Activated effector memory CD4-positive, alpha-beta T cell treated with anti-CD3 and anti-CD28 coated beads, Interleukin-2, amount 50 U/mL, for 16 hours (primary cell): Measurements from ENCODE around the gene MGMT.
"Not testable (repeated sequence)": the region's sequence is repeated elsewhere in the genome, so short reads cannot be mapped to it uniquely, and the experiment has no call there.

Experiments
- DNase-seq: peaks from one replicate; pipeline ENCODE4 v3.0.0-alpha.2; 2020

The MGMT gene

DNA sequence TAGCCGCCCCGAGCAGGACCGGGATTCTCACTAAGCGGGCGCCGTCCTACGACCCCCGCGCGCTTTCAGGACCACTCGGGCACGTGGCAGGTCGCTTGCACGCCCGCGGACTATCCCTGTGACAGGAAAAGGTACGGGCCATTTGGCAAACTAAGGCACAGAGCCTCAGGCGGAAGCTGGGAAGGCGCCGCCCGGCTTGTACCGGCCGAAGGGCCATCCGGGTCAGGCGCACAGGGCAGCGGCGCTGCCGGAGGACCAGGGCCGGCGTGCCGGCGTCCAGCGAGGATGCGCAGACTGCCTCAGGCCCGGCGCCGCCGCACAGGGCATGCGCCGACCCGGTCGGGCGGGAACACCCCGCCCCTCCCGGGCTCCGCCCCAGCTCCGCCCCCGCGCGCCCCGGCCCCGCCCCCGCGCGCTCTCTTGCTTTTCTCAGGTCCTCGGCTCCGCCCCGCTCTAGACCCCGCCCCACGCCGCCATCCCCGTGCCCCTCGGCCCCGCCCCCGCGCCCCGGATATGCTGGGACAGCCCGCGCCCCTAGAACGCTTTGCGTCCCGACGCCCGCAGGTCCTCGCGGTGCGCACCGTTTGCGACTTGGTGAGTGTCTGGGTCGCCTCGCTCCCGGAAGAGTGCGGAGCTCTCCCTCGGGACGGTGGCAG, at the start of gene MGMT:
Gene MGMT, plus strand, starts transcription at position 539 of the 656 bp plus-strand sequence.
- DNase-seq = peak; percentile 99

DNA sequence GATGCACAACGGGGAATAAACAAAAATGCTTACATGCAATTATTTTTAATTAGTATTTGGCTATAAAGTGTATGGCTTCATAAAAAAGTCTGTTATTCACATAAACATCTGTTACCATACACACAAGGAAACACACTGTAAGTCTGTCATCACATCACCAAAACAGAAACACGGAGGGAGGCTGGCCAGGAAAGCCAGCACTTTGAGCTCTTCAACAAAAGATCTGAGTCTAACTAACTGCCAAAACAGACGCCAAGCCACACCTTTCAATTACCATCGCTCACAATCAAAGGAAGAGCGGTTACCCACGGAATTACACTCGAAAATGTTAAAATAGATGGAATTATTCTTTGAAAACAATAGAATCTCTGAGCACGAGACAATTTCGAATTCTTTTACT, 49.2 kb upstream of the MGMT start:
- no peak for DNase-seq

DNA sequence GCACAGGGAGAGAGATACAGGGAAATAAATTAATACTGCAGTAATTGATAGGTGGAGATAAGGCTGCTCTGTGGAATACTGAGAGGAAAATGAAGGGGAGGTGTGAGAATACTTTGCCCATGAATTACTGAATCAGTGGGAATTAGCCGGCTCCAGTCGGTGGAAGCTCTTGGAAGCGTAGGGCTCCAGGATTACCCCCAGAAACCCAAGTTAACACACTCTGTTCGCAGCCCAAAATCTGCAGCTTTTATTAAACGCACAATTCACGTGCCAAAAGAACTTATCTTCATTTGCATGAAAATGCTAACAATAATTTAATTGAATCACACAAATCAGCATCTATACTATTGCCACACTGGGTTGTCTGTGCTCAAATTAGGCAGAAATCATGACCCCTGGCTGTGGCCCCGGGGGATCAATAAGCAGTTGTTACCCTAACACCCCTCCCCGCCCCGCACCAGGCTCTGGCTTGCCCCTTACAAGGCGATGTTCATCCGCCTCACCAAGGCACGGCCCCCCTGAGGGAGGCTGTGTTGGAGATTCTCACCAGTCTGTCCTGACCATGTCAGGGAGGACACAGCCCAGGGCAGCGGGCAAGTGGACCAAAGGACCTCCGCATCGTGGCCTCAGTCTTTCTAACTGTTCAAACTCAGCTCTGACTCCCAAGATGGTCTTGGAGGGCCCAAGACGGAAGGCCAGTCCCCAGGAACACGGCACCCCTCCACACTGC, 48.4 kb upstream of the MGMT start:
- DNase-seq = no peak

DNA sequence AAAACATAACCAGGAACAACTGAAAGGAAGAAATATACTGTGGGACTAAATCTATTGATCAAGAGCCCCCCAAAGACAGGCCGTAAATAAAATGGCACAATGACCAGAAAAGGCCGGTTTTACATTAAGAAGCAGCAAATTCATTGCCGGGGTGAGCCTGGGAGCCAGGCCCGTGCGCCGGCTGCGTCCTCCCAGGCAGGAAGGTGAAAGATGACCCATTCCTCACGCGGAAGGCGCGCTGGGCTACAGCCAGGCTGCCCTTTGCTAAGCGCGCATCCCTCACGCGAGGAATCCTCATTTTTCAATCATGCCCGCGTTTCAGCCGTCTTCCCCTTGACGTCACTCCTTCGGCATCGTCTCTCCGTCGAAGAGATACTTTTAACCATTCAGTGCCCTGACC, 47.6 kb upstream of the MGMT start:
- DNase-seq = no peak

DNA sequence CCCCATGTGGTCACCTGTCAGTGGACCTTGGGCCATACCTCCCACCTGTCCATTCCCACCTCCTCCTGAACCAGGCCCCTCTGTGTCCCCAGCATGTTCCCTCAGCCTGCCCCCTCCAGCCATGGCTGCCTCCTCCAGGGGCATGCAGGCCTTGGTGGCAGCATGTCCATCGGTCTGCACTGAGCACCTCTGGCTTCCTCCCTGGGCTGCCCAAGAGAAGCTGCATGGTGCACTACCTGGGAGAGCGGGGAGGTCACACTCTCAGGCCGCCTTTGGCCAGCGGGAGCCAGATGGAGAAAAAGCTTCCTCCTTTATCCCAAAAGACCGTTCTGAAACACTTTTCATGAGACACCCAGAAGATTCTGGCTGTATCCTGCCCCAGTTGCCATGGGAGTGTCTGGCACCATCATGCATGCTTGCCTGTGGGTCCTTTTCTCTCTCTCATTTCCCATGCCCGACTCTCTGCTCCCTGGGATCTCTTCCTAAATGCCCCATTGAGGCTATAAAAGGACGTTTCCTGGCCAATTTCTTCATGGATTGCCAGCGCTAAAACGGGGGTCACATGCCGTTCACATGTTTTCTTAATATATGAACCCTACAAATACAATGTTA, 45.5 kb upstream of the MGMT start:
- no peak for DNase-seq

DNA sequence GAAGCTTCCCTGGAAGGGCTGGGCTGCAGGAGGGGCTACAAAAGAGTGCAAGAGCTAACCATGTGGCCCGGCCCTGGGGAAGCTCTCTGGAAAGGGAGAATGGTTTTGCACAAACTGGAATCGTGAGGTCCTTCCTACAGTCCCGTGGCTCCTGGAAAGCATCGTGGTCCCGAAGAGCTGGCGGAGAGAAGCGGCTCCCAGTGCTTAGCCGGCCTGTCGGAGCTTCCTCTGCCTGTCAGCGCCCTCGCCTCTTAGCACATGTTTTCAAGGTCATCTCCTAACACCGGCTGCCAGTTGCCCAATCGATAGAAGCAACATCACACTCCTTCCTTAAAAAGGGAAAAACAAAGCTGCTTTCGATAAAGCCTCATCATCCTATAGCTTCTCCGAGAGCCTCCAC, 42.1 kb upstream of the MGMT start:
- DNase-seq = no peak

DNA sequence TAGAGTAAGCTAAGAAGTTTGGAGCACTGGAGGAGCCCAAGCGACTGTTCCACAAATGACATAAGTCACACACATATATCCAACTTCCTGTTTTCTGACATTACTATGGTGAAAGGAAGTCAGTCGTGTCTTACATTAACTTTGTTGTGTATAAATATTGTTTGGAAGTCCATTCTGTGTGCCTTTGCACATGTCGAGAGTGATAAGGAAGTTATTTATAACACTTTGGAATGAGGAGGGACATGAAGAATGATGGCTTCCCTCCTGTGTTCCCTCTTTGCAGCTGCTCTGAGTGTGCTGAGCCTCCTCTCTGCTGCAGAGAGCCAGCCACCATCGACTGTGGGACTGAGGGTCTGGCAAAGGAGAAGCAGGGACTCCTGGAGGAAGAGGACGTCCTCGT, 40.4 kb upstream of the MGMT start:
- no peak for DNase-seq

DNA sequence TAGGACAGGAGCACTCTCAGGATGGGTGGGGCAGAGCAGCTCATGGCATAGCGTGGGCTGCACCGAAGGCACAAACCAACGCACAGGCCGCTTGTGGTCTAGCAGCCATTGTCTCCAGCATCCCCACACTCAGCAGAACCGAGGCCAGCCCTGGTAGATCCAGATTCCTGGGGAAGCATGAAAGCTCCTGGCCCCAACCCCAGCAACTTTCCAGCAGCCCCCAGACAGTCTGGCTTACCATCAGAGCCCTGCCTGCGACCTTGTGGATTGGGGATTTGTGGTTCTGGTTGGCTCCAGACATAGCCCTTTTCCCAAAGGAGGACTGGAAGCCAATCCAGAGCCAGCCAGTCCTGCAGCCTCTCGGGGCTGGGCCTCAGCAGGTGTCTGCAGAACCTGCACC, 33.8 kb upstream of the MGMT start:
- DNase-seq = no peak

DNA sequence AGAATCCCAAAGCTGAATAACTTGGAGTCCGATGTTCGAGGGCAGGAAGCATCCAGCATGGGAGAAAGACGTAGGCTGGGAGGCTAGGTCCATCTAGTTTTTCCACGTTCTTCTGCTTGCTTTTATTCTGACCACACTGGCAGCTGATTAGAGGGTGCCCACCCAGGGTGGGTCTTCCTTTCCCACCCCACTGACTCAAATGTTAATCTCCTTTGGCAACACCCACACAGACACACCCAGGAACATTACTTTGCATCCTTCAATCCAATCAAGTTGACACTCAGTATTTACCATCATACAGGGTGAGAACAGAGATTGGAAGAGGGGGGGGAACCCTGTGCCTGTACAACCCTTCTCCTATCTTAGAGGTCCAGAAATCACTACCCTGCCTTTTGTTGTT, 31.3 kb upstream of the MGMT start:
- DNase-seq = not testable (repeated sequence)

DNA sequence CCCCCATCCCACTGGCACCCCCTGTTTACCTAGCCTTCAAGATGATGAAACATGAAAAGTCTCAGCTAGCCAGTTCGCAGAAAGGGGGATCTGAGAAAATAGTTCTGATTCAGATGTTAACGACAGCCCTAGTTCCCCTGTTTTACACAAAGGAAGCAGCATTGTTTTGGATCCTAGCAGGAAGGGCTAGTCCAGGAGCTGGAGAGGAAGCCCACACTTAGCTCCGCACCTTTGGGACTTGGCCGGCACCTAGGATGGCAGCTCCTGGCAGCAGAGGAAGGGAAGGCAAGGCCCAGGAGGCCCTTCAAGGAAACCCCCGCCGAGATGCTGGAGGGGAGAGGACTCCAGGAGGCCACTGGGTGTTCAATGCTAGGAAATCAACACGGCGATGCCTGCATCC, 29.0 kb upstream of the MGMT start:
- DNase-seq = no peak

DNA sequence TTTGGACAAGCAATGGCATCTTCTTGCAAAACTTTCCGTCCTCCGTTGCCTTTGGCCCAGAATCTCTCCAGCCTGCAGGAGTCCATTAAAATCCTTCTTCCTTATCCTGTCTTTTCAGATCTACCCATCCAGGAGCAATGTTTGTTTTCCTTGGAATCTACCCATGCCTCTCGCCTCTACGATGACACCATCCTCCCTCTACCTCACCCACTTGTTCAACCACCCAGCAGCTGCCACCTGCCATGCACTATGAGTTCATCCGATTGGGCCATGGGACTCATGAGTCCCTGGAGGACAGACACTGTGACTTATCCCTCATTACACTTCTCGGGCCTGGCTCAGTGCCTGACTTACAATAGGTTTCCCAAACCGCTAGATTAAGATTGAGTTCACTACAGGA, 26.8 kb upstream of the MGMT start:
- DNase-seq = no peak

DNA sequence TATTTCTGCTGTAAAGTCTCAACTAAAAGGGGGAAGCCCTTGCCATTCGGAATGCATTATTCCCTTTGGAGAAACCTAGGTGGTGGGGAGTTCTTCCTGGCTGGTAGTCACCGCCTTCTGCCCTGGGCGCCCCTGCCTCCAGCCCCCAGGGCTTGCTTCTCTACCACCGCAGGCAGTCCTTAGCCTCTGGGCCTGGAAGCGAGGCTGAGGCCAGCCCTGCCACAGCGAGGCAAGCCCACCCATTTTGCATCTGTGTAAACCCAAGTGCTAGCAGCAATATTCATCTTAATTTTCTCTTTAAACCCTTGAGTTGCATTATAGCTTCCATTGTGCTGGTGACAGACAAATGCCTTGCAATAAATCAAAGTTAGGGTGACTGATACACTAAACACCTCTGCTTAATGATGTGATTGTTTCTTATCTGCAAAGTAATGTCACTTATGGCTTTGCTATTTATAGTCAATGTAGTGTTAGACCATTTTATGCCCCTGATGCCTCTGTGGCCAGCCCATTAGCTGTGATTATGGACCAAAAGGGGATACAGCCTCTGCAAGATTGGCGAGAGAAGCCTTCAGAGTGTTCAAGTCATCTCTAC, 26.2 kb upstream of the MGMT start:
- DNase-seq = no peak

DNA sequence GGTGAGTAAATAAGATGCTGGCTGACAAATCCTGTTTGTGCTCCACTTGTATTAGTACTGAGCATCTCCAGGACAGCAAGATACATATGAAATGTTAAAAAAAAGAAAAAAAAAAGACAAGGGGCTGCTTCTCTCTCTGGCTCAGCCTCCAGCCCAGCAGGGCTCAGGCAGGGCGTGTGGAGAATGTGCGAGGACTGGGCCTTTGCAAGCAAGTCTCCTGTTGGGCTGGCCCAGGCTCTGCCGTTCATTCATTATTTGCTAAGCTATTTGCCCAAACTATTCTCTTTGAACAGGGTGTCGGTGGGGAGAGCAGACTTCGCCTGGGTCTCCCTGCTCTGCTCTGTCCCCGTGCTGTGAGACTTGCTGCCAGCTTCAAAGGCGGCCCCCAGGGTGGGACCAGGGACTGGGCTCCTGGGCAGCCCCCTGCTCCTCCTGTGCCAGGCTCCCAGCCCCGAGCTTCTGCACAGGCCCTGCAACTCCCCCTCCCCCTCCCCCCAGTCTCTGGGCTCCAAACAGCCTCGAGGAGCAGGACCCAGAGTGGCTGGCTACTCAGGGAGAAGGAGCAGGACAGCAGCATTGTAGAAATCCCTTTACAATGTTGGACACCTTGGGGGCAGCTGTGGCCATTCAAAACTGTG, 25.6 kb upstream of the MGMT start:
- no peak for DNase-seq

DNA sequence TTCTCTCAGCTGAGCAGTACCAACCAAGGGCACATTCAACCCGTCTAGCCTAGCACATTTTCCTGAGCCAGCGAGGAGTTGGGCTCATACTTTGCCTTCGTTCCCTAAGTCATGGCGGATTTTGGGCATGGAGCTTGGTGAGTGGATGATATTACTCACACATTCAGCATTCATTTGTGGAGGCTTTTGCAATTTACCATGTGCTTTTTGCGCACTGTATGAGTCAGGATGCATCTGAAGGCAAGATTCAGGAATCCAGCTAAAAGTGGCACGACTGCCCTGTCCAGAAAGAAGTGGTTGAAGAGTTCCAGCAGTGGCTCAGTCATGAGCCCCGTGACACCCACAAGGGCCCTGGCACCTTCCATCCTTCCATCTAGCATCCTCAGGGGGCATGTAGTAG, 24.2 kb upstream of the MGMT start:
- DNase-seq = no peak

DNA sequence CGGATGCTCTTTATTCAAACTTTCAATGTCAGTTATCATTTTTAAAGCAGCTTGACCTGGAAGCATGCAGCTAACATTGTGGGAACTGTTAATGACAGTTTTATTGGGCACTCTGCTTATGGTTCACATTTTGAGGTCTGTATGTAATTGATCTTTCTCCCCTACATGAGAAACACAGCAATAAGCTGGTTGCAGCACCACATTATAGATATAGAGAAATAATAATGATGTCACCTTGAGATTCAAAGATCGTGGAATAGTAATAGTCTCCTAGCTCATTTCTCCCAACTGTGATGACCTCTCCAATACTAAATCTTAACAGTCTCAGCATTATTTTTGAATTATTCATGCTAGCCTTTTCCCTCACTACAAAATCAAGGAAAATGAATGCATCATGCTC, 22.7 kb upstream of the MGMT start:
- no peak for DNase-seq

DNA sequence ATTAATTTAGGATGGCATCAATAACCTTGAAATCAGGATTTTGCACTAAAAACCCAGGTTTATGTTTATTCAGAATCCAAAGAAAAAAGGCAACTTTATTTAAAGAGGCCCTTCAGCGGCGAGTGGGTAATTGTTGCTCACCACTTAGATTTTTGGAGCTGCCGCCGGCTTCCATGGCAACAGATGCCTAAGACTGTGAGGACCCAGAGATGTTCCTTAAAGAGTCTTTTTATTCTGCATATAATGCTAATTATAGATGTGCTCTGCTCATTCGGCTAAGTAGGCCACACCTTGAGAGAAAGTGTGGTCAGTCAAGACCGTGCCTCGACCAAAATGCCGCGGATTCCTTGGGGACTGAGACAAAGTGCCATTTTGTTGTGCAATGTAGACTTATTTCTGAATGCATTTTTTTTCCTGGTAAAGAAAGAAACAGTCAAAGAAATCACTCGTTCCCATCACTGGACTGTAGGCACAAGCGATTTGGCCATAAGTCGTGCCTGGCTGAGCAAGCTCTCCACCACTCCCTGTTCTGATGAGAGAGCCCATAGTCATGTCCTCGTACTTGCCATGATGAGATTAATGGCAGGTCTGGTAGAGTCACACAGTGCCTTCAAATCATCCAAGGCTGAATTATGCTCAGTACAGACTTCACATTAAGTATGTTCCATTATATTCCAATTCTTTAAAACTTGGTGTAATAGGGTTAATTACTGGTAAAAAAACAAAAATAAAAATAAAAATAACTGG, 21.4 kb upstream of the MGMT start:
- no peak for DNase-seq

DNA sequence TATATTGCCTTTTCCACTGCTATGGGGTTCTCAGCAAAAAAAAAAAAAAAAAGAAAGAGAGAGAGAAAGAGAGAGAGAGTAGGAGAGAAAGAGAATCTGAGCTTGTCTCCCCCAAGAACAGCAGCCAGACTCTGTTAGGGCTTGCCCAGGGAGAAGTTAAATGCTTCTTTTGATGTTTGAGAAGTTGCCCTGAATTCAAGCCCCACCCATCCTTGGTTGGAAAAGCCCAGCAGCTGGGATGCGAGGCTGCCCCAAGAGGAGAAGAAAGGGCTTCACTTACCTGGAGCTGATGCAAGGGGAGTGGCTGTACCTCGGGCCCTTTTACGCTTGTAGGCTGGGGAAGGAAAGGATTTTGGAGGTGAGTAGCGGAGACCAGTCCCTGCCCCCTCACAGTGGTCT, 20.9 kb upstream of the MGMT start:
- DNase-seq = no peak

DNA sequence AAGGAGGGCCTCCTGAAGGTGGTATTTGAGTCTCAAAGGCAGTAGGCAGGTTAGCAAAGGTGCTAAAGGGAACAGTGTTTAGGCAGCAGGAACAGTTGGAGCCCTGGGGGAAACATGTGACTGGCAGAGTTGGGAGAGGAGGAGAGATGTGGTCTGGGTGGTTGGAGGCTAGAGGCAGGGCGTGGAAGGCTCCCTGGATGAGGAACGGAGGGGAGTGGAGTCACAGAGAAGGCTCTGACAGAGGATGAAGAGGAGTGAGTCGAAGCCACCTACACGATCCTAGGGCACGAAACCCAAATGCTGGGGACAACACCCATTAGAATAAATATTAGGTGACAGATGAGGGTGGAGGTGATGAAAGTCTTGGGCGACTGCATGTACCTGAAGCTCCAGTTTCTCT, 19.6 kb upstream of the MGMT start:
- no peak for DNase-seq

DNA sequence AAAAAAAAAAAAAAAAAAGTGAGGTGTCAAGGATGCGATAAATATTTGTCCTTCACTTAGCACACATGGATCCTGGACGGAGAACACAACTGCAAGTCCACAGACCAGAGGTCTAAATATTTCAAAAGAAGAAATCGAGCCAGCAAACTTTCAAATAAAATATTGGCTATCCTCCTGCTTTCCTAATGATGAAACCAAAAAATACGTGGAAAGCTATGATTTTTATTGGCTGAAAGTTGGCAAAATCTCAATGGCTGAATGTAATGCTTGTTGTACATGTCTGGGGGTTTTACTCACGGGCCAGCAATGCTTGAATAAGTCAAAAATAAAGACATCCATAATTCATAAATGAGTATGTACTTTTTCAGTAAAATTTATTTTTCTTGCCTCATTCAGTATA, 19.0 kb upstream of the MGMT start:
- DNase-seq = no peak

DNA sequence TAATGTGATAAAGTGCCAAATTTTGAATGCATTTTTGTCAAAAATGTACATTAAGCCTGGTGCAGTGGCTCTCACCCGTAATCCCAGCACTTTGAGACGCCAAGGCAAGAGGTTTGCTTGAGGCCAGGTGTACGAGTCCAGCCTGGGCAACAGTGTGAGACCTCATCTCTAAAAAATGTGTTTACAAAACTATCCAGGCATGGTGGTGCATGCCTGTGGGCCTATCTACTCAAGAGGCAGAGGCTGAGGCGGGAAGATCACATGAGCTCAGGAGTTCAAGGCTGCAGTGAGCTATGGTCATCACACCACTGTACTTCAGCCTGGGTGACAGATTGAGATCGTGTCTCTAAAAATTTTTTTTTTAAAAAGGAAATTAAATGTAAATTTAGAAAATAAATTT, 18.5 kb upstream of the MGMT start:
- DNase-seq = no peak

DNA sequence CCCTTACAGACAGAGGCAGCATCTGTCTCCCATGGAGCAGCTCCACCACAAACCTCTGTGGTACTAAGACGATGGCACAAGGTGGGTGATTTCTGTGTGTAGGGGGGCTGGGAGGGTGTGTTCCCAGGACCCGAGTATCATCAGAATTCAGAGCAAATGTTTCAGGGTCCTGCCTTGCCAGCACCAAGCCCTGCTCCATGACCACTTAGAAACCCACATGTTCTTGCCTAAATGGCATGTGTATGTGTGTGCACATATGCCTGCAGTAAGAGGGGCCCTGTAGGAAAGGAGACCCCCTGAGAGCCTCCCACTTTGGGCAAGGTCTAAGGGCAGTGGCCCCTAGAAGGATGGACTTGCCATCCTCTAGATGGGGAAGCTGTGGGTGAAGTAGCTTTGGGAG, 17.1 kb upstream of the MGMT start:
- no peak for DNase-seq

DNA sequence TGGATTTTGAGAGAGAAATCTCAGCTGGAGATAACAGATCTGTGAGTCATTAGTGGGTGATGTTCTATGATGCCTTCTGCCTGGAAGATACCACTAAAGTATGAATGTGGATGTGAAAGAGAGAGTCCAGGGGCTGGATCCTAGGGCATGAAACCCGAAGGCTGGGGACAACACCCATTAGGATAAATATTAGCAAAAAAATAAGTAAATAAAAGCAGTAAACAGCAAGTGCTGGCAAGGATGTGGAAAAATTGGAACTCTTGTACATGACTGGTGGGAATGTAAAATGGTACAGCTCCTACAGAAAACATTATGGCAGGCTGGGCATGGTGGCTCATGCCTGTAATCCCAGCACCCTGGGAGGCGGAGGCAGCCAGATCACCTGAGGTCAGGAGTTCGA, 16.6 kb upstream of the MGMT start:
- DNase-seq = no peak

DNA sequence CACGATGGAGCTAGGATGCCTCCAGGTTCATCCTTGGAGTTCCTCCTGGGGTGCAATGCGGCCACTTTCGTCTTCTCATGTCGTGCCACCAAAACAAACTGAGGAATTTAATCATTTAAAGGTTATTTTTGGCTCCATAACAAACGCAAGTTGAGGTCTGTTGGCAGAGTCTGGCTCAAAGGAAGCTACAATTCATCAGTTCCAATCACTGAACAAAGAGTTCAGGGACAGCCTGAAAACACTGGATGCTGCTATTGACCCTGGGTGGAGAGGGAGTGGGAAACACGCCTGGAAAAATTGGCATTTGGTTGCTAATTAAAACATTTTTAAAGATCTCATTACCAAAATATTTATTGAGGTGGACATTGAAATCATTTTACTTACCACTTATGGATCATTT, 11.4 kb upstream of the MGMT start:
- DNase-seq = no peak
